Psoas muscle (tissue), 8 donors: ENCODE measurements around the gene B4GALNT4. TPM values are rescaled to one million over a fixed set of nuclear protein-coding genes. Genes with fewer than 3 reads are reported as not detected.
"Not testable (repeated sequence)": the region's sequence is repeated elsewhere in the genome, so short reads cannot be mapped to it uniquely, and the experiment has no call there.

Experiments used
- ATAC-seq, 4 donors: fragments of 200-7000 bp; cut with Tn5 transposase; one replicate each; pipeline ENCODE4 v1.9.1; 2020; ENCODE audit warnings: moderate library complexity in 3 of 4, mild to moderate bottlenecking in 2 of 4
- DNase-seq, 2 donors: peaks; one replicate each; pipeline ENCODE4 v3.0.0-alpha.2; 2020
- H3K27ac ChIP-seq: fragments of 200-600 bp; one replicate; pipeline ENCODE4 v1.8.0; 2022
- H3K27me3 ChIP-seq, 3 donors: fragments of 200-600 bp in 1 of 3; one replicate each; pipeline versions ENCODE4 v1.6.1 to v1.8.0; 2013 to 2022; ENCODE audit warnings: low read length in 2 of 3, mild to moderate bottlenecking in 2 of 3, moderate library complexity in 1 of 3; ENCODE audit not compliant: insufficient read depth in 3 of 3
- H3K36me3 ChIP-seq, 2 donors: fragments of 200-600 bp in 1 of 2; one replicate each; pipeline versions ENCODE4 v1.6.1 to v1.8.0; 2013 to 2022; ENCODE audit warnings: low read depth in 1 of 2, mild to moderate bottlenecking in 1 of 2, moderate library complexity in 1 of 2; ENCODE audit not compliant: insufficient read depth in 1 of 2
- H3K4me1 ChIP-seq: fragments of 200-600 bp; one replicate; pipeline ENCODE4 v1.8.0; 2022
- H3K4me3 ChIP-seq: fragments of 200-600 bp; one replicate; pipeline ENCODE4 v1.8.0; 2022; ENCODE audit warnings: mild to moderate bottlenecking
- H3K9me3 ChIP-seq: fragments of 200-600 bp; one replicate; pipeline ENCODE4 v1.8.0; 2022
- CTCF ChIP-seq: fragments of 200-600 bp; IDR thresholded peaks from one replicate; pipeline ENCODE4 v1.8.0; 2022; ENCODE audit warnings: antibody characterized with exemption
- WGBS, 3 donors: extraction: QIAGEN DNeasy Blood & Tissue Kit; methylation state at CpG; one replicate each; pipeline versions ENCODE4 v1.1.6 to v1.1.7; 2013; 5-methylcytosine and 5-hydroxymethylcytosine counted together
- intact Hi-C, 2 donors: fragments of 100-400 bp; cut with DNase I; formaldehyde crosslinking; loops; one replicate each; pipeline versions ENCODE4 v1.11.0 to v1.14.2; 2022
- polyA plus RNA-seq, 3 donors: library from polyadenylated mRNA; stranded (reverse); fragments of 200-250 nt; gene quantifications; one replicate each; pipeline ENCODE4 v1.2.3, GENCODE V29; 2013
- total RNA-seq, 4 donors: library from RNA; stranded (reverse); fragmentation: NEBNext Ultra II Directional in 2 of 4; extraction: Animal tissue kit (Norgen Biotek cat#: 25700) in 2 of 4; gene quantifications; one replicate each; pipeline versions ENCODE4 v1.2.1 to v1.2.4, GENCODE V29; 2021 to 2023
- donor health status: healthy with polysubstance abuse.
- donor health status: DM: no; HTN: no; CAD: no; lungs with moderate emphysema.
- donor health status: Bipolar disorder and iron deficiency.
- donor health status: healthy.
- donor health status: DM: yes; HTN: yes; CAD: no.
- donor health status: DM: no; HTN: no; CAD: no.
- donor health status: DM: no; HTN: no; CAD: no.
- donor health status: DM: yes; HTN: yes; CAD: no.

B4GALNT4 gene
- total and polyA plus RNA-seq, 7 donors, result 0.04 to 0.27 (median 0.06) TPM; not detected in 1

- Histone ChIP-seq H3K4me1 (no peaks in the 10 kb centered on the region), H3K27ac (peak overlapping the region; percentile 36), H3K27me3 (peaks cover 0 to 16% (median 0%) of the 10 kb centered on the region in 3 donors), H3K4me3 (no peak overlapping the region), H3K36me3 (no peaks in the 10 kb centered on the region), H3K9me3 (no peaks in the 10 kb centered on the region)
- no peak for TF ChIP-seq CTCF
- 59 to 62% (median 59%) methylated on average over 3 of the region's 3 CpGs for WGBS, 3 donors
- intact Hi-C loops, result no loop called here
- DNase-seq (no peak), ATAC-seq (no peak)
Measured at GRCh38 chr11:342328-342727, 27.0 kb upstream of the B4GALNT4 start.

GRCh38 chr11:344836-345578 is 24.3 kb upstream of the B4GALNT4 start:
- H3K27me3 ChIP-seq, result no peaks in the 10 kb centered on the region
- DNase-seq (no peak), ATAC-seq (no peak)
- H3K9me3 ChIP-seq, result no peaks in the 10 kb centered on the region
- TF ChIP-seq CTCF, result no peak
- no peaks in the 10 kb centered on the region for H3K4me1 ChIP-seq
- H3K27ac ChIP-seq, result no peak overlapping the region
- no peak overlapping the region for H3K4me3 ChIP-seq
- intact Hi-C loops, result no loop called here
- H3K36me3 ChIP-seq, result no peaks in the 10 kb centered on the region
- WGBS, 3 donors, result 88 to 94% (median 89%) methylated on average over 11 of the region's 11 CpGs

- Histone ChIP-seq H3K27me3 (peaks cover 0 to 3% (median 2%) of the 10 kb centered on the region in 3 donors), H3K4me1 (no peaks in the 10 kb centered on the region), H3K27ac (no peak overlapping the region), H3K9me3 (no peaks in the 10 kb centered on the region), H3K4me3 (no peak overlapping the region), H3K36me3 (no peaks in the 10 kb centered on the region)
- 69 to 78% (median 75%) methylated on average over 3 of the region's 3 CpGs for WGBS, 3 donors
- ATAC-seq (no peak), DNase-seq (no peak)
- no peak for TF ChIP-seq CTCF
- intact Hi-C loops, result no loop called here
Measured at GRCh38 chr11:346529-346928, 22.8 kb upstream of the B4GALNT4 start.

- WGBS, 3 donors, result 86 to 94% (median 94%) methylated on average over 8 of the region's 8 CpGs
- intact Hi-C loops, H3K36me3 ChIP-seq, H3K9me3 ChIP-seq, DNase-seq, H3K27ac ChIP-seq, ATAC-seq, H3K27me3 ChIP-seq, H3K4me3 ChIP-seq: not testable (repeated sequence)
- H3K4me1 ChIP-seq, result peaks cover 17% of the 10 kb centered on the region
Measured at GRCh38 chr11:349270-349954, 19.9 kb upstream of the B4GALNT4 start.

GRCh38 chr11:350033-350722 is 19.1 kb upstream of the B4GALNT4 start:
- ATAC-seq, H3K27ac ChIP-seq, H3K9me3 ChIP-seq, DNase-seq, H3K36me3 ChIP-seq, H3K27me3 ChIP-seq, intact Hi-C loops, H3K4me3 ChIP-seq: not testable (repeated sequence)
- peaks cover 19% of the 10 kb centered on the region for H3K4me1 ChIP-seq
- 66 to 69% (median 68%) methylated on average over 16 of the region's 16 CpGs for WGBS, 3 donors
